Activated CD8-positive, alpha-beta memory T cell treated with anti-CD3 and anti-CD28 coated beads, Interleukin-2, amount 50 U/mL, for 48 hours (primary cell): ENCODE results near the gene TLK2.
"Not testable (repeated sequence)": the region's sequence is repeated elsewhere in the genome, so short reads cannot be mapped to it uniquely, and the experiment has no call there.

Source experiments
- DNase-seq: peaks from one replicate; pipeline ENCODE4 v3.0.0-alpha.2; 2020

The TLK2 gene

DNA sequence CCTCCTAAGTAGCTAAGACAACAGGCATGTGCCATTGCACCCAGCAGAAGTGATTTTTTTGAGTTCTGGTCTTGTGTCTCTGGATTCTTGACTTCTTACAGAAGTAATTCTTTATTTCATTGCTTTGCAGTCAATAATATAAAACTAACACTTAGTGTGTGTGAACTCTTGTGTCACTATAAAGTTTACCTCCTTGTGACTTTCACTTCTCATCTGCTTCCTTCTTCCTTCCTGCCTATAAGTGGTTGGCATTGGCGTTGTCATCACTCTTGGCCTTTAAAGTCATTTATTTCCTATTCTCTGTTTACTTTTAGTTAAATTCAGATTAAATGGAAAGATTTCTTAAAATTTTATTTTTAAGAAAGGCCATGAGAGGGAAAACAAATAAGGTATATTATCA lies 12.4 kb downstream of the TLK2 start:
- DNase-seq, result not testable (repeated sequence)

DNA sequence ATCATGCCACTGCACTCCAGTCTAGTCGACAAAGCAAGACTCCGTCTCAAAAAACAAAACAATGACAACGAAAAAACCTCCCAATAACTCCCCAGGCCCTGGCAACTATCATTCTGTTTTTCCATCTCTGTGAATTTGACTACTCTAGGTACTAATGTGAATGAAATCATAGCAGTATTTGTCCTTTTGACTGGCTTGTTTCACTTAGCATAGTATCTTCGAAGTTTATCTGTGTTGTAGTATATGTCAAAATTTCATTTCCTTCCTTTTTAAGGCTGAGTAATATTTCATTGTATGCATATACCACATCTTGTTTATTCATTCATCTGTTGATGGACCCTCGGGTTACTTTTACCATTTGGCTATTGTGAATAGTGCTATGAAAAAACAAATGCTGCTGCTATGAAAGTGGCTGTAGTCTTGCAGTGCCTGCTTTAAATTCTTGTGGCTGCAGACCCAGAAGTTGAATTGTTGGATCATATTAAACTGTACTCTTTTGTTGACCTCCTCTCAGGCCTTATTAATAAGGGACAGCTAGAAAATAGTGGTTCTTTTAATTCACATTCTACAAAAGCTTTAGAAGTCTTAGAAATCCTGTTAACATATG lies 14.5 kb downstream of the TLK2 start:
- DNase-seq, result not testable (repeated sequence)

DNA sequence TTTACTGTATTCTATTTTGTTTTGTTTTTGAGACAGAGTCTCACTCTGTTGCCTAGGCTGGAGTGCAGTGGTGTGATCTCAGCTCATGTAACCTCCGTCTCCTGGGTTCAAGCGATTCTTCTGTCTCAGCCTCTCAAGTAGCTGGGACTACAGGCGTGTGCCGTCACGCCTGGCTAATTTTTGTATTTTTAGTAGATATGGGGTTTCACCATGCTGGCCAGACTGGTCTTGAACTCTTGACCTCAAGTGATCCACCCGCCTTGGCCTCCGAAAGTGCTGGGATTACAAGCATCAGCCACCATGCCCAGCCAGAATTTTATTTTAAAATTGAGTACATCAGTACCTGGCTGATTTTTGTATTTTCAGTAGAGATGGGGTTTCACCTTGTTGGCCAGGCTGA lies 15.4 kb downstream of the TLK2 start:
- DNase-seq, result not testable (repeated sequence)

DNA sequence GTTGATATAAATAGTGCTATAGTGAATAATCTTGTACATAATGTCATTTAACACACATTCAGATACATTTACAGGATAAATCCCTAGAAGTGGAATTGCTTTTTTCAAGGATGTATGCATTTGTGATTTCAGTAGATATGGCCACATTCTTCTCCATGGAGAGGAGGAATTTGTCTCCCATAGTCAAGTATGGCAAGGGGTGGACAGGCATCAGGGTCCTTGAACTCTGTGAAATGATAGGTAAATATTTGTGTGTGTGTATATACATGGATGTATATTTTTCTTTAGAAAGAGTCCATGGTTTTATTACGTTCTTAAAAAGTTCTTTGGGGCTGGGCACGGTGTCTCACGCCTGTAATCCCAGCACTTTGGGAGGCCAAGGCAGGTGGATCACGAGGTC lies 17.7 kb downstream of the TLK2 start:
- not testable (repeated sequence) for DNase-seq

DNA sequence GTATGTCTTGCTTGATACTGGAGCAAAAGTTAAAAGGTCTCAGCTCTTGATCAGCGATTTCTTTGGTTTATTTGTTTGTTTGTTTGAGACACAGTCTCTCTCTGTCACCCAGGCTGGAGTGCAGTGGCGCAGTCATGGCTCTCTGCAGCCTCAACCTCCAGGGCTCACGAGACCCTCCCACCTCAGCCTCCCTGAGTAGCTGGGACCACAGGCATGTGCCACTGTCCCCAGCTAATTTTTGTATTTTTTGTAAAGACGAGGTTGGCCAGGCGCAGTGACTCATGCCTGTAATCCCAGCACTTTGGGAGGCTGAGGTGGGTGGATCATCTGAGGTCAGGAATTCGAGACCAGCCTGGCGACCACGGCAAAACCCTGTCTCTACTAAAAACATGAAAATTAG lies 20.2 kb downstream of the TLK2 start:
- not testable (repeated sequence) for DNase-seq

DNA sequence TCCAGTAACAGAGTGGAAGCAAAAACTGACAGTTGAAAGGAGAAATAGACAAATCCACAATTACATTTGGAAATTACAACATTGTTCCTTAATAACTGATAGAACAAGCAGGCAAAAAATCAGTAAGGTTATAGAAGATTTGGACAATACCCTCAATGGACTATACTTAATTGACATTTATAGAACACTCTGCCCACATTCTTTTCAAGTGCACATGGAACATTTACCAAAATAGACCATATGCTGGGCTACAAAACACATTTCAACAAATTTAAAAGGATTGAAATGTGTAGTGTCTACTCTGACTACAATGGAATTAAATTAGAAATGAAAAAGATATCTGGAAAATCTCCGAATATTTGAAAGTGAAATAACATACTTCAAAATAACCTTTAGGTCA lies 21.8 kb downstream of the TLK2 start:
- not testable (repeated sequence) for DNase-seq

DNA sequence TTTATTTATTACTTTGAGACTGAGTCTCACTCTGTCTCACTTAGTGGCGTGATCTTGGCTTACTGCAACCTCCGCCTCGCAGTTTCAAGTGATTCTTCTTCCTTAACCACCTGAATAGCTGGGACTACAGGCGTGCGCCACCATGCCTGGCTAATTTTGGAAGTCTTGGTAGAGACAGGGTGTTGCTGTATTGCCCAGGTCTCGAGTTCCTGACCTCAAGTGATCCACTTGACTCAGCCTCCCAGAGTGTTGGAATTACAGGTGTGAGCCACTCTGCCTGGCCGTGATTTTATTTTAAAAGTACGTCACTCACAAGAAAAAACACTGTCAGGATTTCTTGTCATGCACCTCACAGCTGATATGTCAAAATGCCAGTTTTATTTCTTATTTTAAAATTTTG lies 26.2 kb downstream of the TLK2 start:
- DNase-seq, result not testable (repeated sequence)

DNA sequence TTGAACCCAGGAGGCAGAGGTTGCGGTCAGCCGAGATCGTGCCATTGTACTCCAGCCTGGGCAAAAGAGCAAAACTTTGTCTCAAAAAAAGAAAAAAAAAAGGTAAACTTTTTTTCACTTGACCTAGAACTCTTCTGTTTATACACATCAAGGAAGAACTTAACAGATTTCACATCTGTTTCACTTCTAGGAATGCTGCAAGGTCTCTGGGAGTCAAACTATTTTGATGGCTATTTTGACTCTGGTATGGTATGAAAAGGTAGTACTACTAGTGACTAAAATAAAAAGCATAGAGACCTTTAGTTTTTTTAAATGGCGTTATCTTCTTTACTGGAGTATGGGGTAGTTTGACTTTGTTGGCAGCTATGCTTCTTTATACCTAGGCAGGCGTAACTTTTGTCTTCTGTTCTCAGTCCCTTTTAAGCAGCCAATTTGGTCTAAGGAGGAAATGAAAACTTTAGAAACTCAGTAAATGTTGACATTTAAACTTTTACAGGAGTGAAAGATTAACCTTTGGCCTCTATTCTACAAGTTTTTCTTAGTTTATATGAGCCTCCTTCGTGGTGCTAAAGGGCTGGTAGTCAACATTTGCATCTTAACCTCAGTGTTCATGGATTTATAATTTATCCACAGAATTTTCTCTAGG lies 28.7 kb downstream of the TLK2 start:
- not testable (repeated sequence) for DNase-seq

DNA sequence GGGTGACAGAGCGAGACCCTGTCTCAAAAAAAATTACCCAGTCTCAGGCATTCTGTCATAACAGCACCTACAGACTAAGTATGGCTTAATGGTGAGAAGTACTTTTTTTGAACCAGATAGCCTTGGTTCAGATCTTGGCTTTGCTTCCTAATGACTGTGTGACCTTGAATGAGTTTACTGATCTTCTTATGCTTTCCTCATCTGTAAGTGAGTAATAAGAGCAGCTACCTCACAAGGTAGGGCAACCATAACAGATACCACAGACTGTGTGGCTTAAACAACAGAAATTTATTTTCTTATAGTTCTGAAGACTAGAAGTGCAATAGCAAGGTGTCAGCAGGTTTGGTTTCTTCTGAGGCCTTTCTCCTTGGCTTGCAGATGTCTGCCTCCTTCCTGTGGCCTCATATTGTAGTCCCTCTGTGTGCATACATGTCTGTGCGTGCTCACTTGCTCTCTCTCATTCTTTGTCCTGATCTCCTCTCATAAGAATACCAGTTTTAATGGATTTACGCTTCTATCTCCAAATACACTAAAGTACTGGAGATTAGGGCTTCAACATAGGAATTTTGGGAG lies 31.7 kb downstream of the TLK2 start:
- DNase-seq, result not testable (repeated sequence)

DNA sequence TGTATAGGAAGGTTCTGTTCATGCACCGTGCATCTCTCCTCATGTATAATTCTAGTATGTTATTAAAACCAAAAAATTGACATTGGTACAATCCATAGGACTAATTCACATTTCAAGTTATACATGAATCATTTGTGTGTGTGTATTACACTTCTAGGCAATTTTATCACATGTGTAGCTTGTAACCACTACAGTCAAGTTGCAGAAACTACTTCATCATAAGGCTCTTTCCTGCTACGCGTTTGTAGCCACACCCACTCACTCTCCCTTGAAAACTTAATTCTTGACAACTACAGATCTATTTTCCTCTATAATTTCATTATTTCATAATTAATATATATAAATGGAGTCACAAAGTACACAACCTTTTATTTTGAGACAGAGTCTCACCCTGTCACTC lies 32.4 kb downstream of the TLK2 start:
- DNase-seq, result not testable (repeated sequence)

DNA sequence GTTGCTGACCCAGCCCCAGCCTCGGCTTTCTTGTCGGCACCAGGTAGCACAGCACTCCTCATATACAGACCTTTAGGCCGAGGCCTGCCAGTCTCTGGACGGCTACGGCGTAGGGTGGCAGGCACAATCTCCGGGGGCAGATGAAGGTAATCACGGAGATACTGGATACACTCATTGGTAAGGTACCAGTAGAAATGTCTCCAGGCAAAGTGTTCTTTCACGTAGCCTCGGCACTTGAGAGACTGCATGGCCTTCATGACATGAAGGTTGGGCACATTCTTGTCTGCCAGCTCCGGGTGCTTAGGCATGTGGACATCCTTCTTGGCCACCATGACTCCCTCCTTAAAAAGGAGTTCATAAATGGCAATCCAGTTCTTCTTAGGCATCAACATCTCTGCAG lies 37.8 kb downstream of the TLK2 start:
- DNase-seq, result not testable (repeated sequence)

DNA sequence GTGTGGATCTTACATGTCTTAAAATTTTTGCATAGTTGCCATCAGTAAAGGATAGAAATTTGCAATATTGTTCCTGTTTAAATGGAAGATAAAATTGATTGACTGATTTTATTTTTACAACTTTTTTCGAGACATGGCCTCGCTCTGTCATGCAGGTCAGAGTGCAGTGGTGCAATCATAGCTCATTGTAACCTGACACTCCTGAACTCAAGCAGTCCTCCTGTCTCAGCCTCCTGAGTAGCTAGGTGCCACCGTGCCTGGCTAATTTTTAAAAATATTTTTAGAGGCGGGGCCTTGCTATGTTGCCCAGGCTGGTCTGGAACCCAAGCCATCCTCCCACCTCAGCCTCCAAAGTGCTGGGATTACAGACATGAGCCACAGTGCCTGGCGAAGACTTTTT lies 42.7 kb downstream of the TLK2 start:
- not testable (repeated sequence) for DNase-seq

DNA sequence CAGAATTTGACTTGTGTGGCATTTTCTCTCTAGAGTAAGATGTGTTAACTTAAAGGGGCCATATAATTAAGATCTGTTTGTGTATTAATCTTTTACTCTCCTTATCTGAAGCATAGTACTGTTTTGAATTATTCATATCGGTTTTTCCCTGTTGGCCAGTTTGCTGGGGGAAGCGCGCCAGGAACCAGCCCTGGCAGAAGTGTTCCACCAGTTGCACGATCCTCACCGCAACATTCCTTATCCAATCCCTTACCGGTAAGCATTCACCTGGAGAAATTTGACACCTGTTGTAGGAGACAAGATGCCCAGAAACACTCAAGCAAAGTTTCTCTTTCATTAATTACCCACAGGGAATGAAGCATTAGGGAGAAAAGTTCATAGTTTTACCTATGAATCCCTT lies 45.5 kb downstream of the TLK2 start:
- not testable (repeated sequence) for DNase-seq

DNA sequence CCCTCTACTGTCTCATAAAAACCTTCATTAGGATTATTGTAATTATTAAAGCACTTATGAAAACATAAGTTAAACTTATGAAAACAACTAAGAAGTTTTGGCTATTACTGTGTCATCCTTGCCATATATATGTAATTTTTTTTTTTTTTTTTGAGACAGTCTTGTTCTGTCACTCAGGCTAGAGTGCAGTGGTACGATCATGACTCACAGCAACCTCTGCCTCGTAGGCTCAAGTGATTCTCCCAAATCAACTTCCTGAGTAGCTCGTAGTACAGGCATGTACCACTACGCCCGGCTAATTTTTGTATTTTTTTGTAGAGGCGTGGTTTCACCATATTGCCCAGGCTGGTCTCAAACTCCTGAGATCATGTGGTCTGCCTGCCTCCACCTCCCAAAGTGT lies 46.7 kb downstream of the TLK2 start:
- DNase-seq, result not testable (repeated sequence)

DNA sequence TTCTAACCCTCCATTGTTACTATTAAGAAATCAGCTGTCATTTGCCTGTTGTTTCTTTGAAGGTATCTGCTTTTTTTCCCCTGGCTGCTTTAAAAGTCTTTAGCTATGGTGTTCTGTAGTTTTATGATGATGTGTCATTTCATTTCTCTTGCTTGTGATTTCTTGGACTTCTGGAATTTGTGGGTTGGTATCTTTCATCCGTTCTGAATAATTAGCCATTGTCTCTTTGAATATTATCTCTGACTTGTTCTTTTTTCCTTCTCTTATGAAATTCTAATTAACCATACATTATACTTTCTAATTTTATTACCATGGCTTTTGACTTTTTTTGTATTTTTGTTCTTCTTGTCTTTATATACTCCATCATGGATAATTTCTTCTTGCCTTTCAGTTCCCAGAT lies 52.3 kb downstream of the TLK2 start:
- DNase-seq, result not testable (repeated sequence)

DNA sequence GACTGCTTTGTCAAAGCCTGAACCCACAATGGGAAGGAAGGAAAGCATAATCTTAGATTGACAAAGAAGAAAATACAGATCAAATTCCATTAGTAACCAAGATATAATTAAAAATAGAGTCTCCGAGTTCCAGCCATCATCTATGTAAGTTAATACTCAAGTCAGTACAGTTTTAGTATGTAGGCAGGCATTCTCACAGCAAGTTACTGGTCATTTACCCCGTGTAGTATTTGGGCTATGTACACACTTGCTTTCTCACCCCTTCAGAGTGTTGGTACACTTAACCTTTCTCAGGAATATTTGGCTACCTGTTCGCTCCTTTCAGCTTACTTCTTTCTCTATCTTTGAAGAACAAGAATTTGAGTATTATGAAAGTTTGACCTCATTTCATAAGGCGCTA lies 57.9 kb downstream of the TLK2 start:
- DNase-seq, result not testable (repeated sequence)

DNA sequence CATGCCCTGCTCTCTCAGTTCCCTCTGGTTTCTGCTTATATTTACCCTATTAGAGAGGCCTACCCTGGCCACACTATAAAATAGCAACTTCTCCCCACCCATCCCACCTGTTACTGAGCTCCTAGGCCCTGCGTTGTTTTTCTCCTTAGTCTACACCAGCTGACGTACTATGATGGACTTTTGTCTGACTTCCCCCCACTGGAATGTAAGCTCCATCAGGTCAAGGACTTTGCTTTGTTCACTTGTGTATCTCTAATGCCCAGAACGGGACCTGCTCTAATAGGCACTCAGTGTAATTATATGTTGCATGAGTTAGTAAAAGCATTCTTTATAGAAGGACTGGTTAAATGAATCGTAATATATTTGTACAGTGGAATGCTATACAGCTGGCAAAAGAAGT lies 62.4 kb downstream of the TLK2 start:
- not testable (repeated sequence) for DNase-seq

DNA sequence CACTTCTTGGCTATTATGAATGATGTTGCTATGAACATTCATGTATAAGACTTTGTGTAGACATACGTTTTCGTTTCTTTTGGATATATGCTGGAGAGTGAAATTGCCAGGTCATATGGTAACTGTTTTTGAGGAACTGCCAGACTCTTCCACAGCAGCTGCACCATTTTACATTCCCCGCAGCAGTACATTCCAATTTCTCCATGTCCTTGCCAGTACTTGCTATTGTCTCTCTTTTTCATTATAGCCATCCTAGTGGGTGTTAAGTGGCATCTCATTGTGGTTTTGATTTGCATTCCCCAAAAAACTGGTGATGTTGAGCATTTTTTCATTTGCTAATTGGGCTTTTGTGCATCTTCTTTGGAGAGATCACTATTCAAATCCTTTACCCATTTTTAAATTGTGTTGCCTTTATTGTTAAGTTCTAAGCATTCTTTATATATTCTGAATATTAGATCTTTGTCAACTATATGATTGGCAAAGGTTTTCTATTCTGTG lies 64.7 kb downstream of the TLK2 start:
- not testable (repeated sequence) for DNase-seq

DNA sequence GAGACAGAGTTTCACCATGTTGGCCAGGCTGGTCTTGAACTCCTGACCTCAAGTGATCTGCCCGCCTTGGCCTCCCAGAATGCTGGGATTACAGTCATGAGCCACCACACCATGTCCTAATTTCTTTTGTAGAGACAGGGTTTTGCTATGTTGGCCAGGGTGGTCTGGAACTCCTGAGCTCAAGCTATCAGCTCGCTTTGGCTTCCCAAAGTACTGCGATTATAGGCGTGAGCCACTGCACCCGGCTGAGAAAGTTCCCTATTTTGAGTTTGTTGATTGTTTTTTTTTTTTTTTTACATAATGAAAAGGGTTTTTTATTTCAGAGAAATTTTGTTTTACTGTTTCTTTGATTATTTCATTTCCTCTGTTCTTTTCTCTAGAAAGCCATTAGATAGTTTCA lies 67.4 kb downstream of the TLK2 start:
- DNase-seq, result not testable (repeated sequence)

DNA sequence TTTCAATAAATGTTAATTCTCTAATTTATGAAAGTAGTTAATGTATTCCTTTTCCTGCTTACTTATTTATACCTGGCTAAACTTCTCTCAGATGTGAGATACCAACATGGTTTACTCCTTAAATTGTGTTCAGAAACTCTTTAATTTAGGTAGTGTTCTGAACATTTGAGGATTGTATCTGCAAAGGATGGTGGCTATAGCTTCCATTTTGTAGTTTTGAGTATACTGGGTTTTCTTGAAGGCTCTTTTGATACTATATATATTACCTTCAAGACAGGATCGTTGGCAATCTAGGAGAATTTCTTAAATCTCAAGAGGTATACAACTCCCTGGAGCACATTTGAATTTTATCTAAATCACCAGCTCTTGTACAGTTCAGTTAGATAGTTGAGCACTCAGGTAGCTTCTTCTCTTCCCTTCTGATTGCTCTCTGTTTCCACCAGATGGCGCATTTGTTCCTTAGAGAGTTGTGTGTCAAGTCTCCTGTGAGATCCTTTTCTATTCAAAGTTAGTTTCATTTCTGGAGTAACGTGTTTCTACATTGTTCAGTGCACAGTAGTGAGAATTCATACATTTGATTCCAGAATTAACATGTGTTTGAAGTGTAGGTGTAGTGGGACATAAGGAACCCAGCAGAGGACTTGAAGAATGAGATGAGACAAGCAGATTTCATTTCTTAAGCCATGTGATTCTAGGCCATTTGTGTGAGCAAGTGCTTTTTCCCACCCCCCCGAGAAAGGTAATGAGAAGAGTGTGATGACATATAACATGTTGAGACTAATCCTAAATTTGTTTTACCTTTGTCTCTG lies 74.4 kb downstream of the TLK2 start:
- DNase-seq, result not testable (repeated sequence)

DNA sequence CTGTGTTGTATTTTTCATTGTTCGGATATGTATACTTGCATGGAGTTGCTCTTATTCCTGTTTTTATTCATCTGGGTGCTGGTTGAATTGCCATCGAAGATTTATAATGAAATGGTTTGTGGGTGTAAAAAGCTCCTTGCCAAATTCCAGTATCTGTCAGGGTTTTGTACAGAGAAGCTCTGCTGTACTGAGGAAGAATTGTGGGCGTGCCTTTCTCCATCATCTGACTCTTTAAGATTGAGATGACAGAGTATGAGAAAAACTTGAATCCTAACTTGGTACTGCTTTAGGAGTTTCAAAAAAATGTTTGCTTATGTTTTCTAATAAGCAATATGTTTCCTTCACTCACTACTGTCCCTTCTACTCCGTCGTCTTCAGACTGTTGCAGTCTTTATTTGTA lies 78.9 kb downstream of the TLK2 start:
- DNase-seq, result not testable (repeated sequence)

DNA sequence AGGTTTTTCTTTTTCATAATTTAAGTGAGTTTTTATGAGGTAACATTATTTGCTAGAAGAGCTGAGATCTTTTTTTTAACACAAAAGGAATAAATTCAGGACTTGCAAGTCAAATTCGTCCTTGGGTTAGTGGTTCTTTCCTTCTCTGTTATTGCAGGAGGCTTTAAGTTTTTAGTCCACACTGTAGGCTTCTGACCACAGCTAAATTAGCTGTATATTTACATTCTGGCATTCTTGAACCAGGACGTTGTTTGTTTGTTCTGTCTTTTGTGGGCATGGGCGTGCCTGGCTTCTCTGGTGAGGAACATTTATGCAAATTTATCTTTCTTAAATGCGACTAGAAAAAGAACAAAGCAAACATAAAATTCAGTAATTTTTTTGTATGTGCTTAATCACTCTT lies 80.3 kb downstream of the TLK2 start:
- not testable (repeated sequence) for DNase-seq

DNA sequence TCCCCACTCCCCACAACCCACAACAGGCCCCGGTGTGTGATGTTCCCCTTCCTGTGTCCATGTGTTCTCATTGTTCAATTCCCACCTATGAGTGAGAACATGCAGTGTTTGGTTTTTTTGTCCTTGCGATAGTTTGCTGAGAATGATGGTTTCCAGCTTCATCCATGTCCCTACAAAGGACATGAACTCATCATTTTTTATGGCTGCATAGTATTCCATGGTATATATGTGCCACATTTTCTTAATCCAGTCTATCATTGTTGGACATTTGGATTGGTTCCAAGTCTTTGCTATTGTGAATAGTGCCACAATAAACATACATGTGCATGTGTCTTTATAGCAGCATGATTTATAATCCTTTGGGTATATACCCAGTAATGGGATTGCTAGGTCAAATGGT lies 82.3 kb downstream of the TLK2 start:
- not testable (repeated sequence) for DNase-seq
